Skin of body (tissue), 2 donors: Measurements from ENCODE around the gene ADAMTSL3. TPM values are rescaled to one million over a fixed set of nuclear protein-coding genes. Genes with fewer than 3 reads are reported as not detected.
A peak's percentile ranks its signal among the peaks of the same experiment; 100 is the strongest.

ENCODE experiments used
- DNase-seq: peaks from one replicate; lab custom pipeline; 2025; lab: John Stamatoyannopoulos, UW
- total RNA-seq: library from RNA; depleted of rRNA; stranded (reverse); fragments of >200 nt; gene quantifications from one replicate; pipeline ENCODE4 v1.2.3, GENCODE V29; 2014

Gene ADAMTSL3, protein sequence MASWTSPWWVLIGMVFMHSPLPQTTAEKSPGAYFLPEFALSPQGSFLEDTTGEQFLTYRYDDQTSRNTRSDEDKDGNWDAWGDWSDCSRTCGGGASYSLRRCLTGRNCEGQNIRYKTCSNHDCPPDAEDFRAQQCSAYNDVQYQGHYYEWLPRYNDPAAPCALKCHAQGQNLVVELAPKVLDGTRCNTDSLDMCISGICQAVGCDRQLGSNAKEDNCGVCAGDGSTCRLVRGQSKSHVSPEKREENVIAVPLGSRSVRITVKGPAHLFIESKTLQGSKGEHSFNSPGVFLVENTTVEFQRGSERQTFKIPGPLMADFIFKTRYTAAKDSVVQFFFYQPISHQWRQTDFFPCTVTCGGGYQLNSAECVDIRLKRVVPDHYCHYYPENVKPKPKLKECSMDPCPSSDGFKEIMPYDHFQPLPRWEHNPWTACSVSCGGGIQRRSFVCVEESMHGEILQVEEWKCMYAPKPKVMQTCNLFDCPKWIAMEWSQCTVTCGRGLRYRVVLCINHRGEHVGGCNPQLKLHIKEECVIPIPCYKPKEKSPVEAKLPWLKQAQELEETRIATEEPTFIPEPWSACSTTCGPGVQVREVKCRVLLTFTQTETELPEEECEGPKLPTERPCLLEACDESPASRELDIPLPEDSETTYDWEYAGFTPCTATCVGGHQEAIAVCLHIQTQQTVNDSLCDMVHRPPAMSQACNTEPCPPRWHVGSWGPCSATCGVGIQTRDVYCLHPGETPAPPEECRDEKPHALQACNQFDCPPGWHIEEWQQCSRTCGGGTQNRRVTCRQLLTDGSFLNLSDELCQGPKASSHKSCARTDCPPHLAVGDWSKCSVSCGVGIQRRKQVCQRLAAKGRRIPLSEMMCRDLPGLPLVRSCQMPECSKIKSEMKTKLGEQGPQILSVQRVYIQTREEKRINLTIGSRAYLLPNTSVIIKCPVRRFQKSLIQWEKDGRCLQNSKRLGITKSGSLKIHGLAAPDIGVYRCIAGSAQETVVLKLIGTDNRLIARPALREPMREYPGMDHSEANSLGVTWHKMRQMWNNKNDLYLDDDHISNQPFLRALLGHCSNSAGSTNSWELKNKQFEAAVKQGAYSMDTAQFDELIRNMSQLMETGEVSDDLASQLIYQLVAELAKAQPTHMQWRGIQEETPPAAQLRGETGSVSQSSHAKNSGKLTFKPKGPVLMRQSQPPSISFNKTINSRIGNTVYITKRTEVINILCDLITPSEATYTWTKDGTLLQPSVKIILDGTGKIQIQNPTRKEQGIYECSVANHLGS (N-terminal part only)
- total RNA-seq = 16.9 TPM

DNA sequence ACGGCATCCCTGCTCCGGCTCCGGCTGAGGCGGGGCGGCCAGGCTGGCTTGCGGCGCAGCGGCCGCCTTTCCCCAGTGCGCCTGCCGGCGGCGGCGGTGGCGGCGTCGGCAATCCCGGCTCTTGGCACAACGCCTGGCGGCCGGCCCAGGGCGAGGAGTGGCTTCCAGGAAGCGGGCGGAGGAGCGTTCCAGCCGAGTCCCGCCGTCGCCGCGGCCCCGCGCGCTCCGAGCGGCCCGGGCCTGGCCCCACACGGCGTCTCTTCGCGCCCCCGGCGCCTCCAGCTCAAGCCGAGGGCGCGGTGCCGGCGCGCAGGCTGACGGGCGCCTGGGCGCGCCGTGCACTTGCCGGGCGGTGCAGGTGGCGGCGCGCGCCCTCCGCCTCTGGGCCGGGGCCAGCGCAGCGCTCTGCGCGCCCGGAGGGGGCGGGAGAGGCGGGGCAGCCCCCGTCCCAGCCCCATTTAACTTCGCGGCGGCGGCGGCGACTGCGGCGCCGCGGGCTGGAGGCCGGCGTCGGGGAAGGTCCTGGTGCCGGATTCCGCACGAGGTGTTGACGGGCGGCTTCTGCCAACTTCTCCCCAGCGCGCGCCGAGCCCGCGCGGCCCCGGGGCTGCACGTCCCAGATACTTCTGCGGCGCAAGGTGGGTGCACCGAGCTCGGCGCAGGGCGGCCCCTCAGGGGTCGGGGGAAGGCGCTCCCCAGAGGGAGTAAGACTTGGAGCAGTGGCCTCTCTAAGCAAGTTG lies at the start of gene ADAMTSL3:
Gene ADAMTSL3 (plus strand): TSS at position 485 of the 740 bp plus-strand sequence. CDS start 1,639 bp downstream, outside the sequence.
- DNase-seq = peak; percentile 18

DNA sequence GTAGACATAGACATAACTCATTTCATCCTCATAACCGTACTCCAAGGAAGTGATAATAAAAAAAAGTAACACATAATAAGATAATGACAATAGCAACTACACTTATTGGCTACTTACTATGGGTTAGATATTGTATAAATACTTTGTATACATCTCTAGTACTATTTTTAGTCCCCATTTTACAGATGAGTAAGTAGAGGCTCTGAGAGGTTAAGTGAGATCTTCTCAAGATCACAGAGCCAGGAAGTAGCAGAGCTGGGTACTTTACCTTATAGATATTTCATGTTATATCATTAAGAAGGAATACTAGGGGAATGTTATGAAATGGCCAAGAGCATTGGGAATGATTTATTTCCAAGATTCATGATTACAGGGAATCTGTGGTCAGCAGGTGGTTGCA lies 49.4 kb upstream of the ADAMTSL3 start:
- DNase-seq = no peak

DNA sequence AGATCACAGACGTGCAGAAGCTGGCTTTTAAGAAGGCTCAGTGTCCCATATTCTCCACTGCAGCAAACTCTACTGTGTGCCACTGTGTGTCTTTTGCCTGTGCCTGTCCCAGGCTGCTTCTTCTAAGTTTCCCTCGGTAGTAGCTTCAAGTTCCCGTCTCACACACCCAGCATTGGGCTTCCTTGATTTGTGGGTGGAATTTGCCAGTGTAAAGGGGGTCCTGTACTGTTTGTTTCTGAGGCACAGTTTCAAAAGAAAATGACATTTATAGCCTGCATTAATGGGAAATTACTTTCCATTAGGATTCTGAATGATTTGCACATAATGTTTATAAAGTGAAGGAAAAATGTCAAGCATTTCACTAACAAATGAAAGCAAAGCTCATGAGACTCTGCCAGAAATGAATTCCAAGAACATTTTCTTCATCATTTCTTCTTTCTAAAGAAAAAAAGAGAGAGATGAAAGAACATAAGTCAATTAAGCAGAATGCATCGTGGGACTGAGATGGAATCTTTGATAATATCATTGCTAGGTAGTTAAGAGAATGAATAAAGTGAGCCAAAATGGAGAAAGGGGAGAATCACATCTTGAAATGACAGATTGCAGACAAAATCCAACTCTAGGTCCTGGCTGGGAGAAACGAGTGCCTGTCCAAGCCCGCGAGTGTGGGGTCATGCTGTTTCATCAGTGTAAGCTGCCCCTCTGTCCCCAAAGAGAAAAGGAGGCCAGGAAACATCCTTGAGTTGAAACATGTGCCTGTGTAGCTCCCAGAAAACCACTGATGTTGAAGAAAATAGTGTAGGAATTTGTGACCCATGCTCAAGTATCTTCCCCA lies 48.6 kb upstream of the ADAMTSL3 start:
- peak; percentile 52 for DNase-seq

DNA sequence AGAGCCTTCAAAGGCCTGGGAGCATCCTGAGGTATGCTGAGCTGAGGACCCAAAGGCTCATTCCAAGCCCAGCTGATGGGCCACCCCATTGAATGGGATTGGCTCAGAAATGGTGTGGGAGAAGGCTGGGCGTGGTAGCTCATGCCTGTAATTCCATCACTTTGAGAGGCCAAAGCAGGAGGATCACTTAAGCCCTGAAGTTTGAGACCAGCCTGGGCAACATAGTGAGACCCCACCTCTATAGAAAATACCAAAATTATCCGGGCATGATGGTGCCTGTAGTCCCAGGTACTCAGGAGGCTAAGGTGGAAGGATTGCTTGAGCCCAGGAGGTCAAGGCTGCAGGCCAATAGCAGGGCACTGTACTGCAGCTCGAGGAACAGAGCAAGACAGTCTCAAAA lies 43.8 kb upstream of the ADAMTSL3 start:
- DNase-seq = no peak

DNA sequence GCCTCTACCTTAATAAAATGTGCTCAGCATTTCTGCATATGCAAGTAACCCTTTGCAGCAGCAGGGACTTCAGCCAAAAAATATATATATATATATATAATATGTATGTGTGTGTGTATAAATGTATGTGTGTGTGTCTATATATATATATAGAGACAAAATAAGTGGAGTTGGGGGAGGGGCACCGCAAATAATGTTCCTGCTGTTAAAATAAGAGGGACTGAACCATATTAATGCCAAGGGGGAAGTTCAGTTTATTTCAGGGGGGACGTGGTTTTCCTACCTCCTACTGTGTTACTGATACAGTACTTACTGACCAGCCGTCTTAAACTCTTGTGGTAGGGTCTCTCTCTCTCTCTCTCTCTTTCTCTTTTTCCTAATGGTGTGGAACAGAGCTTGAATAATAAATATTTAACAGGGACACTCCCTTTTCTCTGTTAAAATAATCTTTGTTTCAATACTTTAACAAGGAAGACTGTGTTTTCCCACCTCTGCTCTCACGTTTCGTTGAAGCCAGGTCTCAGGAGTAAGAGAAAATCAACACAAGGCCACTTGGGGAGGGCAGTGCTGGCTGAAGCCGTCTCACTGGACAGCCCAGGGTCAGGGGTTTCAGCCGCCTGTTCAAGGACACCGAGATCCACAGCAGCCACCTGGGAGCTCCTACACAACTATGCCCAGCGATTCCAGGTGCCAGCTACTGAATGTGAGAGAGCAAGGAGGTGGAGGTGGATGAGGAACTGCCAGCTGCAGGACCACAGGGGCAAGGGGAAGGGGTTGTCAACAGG lies 42.8 kb upstream of the ADAMTSL3 start:
- DNase-seq = no peak

DNA sequence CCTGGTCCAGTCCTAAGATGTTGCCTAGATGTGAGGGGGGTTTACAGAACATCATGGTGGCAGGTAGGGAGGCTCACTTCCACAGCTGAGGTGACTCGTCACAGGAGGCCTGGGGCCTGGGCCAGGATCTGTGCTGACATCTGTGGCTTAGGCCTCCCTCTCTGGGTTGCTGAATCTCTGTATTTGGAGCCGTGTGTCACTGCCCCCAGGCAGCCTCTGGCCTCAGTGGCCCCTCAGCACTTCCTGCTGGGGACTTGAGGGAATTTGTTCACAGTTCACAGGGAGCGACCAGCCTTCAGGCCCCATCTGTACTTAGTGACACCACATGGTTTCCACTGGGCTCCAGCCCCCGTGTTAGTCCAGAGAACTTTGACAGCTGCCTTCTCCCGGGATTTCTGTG lies 41.7 kb upstream of the ADAMTSL3 start:
- no peak for DNase-seq

DNA sequence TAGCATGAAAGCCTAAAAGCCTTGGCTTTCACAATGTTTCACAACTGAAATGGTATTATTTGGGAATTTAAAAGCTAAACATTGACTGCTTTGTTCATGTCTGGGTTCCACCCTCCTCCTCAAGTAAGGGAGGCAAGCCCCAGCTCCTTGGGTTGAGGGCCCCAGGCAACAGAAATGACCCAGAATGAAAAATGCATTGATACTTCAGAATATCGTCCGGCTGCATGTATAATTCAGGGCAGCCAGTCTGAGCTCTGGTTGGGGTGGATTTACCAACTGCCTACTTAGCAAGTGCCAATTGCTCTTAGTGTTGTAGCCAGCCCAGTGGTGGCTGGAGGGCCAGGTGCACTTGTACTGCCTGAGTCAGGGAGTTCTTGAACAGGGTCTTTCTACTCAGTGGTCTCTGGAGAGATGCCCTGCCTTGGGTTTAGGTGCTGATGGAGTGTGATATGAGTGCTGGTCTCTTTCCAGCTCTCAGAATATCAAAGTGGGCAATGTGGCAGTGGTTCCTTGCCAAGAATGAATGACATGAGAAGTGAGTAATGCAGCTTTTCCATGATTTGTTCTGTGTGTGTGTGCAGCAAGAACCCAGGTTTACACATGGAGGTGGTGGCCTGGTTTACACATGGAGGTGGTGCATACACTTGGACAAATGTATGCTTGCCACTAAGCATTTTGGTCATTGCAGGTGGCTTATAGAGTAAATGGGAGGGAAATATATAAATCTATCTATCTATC lies 40.9 kb upstream of the ADAMTSL3 start:
- no peak for DNase-seq

DNA sequence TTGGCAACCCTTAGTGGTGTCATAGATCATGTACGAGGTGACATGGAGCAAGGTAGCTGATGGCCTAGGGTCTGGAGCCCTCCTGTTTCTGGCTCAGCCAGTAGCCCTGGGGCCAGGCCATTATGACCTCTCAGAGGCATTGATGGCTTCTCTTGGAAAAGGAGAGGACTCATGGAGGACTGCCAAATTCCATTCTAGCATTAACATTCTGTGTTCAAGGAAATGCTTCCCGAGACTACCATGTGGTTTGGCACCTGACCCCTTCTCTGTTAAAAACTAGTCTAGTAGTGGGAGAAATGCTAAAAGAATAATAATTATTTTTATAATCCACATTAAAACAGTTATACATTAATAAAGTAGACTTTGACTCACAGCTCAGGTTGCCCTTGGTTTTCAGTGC lies 40.2 kb upstream of the ADAMTSL3 start:
- DNase-seq = no peak

DNA sequence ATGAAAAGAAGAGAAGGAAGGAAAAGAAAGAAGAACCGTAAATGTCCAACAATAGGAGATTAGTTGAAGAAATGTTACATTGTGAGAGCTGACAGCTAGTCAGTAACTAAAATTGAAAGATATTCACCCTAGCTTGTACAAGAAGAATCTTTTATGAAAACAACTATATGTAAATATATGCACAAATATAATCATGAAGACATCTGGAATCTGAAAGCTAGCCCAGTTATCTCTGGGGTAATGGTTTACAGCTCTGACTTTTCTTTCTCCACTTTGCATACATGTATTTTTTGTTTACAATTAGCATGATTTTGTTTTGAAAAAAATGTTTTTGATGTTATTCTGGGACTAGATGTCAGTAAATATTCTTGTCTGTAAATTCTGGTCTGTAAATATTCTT lies 37.1 kb upstream of the ADAMTSL3 start:
- no peak for DNase-seq

DNA sequence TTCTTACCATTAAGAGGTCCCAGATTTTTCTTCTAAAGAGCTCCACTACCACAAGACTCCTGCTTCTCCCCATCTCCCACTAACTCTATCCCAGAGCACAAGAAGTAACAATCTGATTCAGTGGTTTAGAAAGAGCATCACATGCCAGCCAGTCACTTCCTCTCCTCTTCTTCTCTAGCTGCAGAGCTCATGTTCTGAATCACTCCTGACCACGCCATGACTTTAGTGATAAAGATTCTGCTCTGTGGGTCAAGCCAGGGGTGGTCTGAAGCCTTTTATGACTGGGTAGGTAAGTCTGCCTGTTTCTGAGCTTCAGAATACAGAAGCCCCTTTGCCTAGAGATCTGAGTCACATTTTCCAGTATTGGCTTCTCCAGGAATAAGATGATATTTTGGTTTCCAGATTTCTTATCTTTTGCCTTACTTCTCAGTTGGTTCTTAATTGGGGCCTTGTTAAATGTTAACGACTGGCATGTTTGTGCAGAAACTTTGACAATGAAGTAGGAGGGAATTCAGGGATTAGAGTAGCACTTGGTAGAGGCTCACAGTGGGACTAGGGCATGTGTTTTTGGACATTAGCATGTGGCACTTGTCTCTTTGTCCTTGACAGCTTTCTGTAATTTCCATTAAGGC lies 27.6 kb upstream of the ADAMTSL3 start:
- DNase-seq = no peak

DNA sequence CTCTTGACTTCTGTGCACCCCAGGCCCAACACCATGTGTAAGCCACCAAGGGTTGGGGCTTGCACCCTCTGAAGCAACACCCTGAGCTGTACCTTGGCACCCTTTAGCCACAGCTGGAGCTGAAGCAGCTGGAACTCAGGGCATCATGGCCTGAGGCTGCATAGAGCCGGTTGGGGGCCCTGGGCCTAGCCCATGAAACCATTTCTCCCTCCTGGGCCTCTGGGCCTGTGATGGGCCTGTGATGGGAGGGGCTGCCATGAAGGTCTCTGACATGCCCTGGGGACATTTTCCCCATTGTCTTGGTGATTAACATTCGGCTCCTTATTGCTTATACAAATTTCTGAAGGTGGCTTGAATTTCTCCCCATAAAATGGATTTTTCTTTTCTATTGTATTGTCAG lies 22.4 kb upstream of the ADAMTSL3 start:
- no peak for DNase-seq

DNA sequence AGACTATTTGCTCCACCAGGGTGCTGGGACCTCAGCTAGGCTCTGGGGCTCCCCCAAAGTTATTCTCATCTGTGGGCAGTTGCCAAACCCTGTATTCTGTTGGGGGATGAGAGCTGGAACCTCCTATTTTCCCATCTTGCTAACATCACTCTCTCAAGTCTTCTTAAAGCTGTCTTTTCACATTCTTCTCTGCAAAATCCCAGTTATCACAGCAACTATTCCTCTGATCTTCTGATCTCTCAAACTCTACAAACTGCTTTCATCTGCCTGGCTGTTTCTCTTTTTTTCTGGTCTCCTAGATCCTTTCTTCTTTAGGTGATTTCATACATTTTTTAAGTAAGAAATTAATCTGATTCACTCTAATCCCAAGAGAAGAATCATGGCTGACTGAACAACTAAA lies 10.7 kb upstream of the ADAMTSL3 start:
- DNase-seq = no peak

DNA sequence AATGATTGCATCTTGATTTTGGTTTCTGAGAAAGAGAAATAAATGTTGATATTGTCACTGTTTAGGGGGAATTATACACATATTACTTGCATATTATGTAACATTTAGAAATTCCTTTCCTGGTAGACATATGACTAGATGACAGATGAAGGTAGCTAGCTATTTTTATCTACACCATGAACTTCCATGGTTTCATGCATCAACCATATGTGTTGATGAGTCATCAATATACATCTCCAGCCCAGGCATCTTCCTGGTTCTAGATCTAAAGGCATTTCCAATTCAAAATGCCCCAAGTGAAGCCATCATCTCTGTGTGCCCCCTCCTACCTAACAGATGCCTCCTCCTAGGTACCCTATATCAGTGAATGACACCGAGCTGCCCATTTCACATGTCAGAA lies 9.5 kb upstream of the ADAMTSL3 start:
- no peak for DNase-seq

DNA sequence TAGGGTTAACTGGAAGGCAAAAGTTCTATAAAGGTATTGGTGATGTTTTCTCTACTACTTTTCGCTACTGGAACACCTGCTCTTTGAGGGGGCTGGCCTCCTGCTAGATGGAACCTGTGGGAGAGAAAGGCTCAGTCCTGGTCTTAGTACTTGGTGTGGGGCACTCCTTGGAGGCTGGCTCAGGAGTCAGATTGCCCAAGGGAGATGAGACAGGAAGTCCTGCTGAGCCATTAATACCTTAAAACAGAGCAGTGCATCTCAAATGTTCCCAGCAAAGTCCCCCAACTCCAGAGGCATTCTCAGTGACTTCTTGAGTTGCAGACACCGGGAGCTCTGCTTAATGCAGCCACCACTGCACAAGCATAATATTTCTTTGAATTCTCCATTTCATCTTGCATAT lies 3.1 kb upstream of the ADAMTSL3 start:
- DNase-seq = no peak

DNA sequence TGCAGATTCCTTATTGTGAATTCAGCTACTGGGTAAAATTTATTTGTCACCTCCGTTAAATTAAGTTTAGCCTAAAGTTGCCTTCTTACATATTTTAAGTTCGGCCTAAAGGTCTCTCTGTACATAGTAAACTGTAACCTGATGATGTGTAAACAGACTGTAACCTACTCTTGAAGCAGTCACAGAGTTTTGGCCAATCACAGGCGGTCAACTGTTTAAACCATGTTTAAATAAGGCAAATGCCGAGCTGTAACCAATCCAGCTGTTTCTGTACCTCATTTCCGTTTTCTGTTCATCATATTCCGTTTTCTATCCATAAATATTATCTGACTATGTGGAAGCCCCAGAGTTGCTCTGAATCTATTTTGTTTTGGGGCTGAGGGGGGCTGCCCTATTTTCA lies 2.4 kb upstream of the ADAMTSL3 start:
- no peak for DNase-seq

DNA sequence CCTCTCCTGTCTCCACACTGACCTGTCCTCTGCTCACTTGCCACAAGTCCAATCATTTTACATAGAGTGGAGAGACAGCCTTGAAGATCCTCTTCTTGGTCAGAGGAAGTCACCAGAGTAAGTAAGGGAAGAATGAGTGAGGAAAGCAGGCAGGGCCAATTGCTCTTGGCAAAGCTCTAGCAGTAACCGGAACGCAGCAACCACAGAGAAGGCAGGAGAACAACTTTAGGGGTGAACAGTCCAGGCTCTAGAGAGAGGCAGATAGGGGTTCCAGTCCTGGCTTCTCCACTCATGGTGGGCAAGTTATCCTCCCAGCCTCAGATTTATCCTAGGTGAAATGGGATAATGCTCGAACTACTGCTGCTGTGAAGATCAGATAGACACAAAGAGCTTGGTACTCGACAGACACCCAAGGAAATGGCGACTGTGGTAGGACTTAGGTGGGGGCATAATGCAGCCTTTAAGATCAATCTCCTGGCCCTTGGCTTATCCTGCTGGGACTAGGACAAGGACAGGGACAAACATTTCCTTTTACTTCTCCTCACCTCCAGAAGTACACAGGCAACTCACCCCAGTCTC lies 1.2 kb upstream of the ADAMTSL3 start:
- DNase-seq = no peak

DNA sequence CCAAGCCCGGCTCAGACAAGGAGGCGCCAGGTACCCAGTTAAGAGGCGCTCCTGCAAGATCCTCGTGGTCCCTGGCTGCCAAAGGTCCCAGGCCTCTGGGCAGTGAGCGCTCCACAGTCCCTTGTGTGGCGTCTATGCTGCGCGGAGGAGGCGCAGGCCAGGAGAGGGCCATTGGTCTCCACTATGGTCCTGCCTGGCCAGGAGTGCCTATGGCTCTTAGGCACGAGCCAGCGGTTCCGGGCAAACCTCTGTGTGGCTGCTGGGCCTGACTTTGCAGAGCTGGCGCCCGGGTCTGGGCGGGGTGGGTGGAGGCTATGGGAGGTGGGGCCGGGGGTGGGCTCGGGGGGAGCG lies 660 bp upstream of the ADAMTSL3 start:
- DNase-seq = no peak
